Measurements from ENCODE around the gene THOC3.
"Not testable (repeated sequence)": the region's sequence is repeated elsewhere in the genome, so short reads cannot be mapped to it uniquely, and the experiment has no call there.

The THOC3 gene

GRCh38 chr5:175913835-175914672 is 54.1 kb downstream of the THOC3 start:
- not testable (repeated sequence) for H3K9me2 ChIP-seq (replicated peaks; ENCODE audit: insufficient read depth, low read length); H3K36me3 ChIP-seq (ENCODE audit: low read length); H3K27ac ChIP-seq (ENCODE audit: low read depth, low read length); H3K79me2 ChIP-seq (ENCODE audit: insufficient read depth, low read length); H2AFZ ChIP-seq (ENCODE audit: low read depth, low read length, severe bottlenecking); H3K4me2 ChIP-seq (ENCODE audit: low read depth, low read length, poor library complexity, severe bottlenecking); H3K27me3 ChIP-seq (ENCODE audit: low read length); H3F3A ChIP-seq (ENCODE audit: insufficient read depth); H4K20me1 ChIP-seq (ENCODE audit: low read depth, low read length); H3K4me3 ChIP-seq (ENCODE audit: insufficient read depth, low read length, poor library complexity, severe bottlenecking); H3K9me3 ChIP-seq (ENCODE audit: insufficient read depth, low read length); H3K9ac ChIP-seq (ENCODE audit: low read length)

DNA sequence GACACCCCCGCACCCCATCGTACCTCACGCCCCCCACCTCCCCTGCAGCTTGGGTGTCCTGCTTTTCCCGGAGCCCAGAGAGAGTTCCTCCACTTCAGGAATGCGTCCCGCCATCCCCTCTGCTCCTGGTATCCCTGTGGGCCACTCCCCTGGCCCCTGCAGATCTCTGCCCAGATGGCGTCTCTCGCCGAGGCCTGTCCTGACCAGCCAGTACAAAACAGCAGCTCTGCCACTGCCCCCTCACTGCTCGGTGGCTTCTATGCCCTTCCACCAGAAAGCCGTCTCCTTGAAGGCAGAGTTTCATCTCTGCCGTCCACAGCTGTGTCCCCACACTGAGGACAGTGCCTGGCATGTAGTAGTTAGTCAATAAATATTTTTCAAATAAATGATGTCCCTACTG is 58.0 kb downstream of the THOC3 start:
- not testable (repeated sequence) for H3K4me3 ChIP-seq (ENCODE audit: insufficient read depth, low read length, poor library complexity, severe bottlenecking); H3K27me3 ChIP-seq (ENCODE audit: low read length); H3K36me3 ChIP-seq (ENCODE audit: low read length); H3K9ac ChIP-seq (ENCODE audit: low read length); H3K27ac ChIP-seq (ENCODE audit: low read depth, low read length); H3K9me3 ChIP-seq (ENCODE audit: insufficient read depth, low read length); H3K79me2 ChIP-seq (ENCODE audit: insufficient read depth, low read length); H2AFZ ChIP-seq (ENCODE audit: low read depth, low read length, severe bottlenecking); H3K9me2 ChIP-seq (replicated peaks; ENCODE audit: insufficient read depth, low read length); H3K4me2 ChIP-seq (ENCODE audit: low read depth, low read length, poor library complexity, severe bottlenecking); H3F3A ChIP-seq (ENCODE audit: insufficient read depth); H4K20me1 ChIP-seq (ENCODE audit: low read depth, low read length)
